GM18499 (cell line): ENCODE measurements around the gene ERMAP.

Experiments used
- ATAC-seq: cut with Tn5 transposase; IDR thresholded peaks from one replicate; pipeline ENCODE4 v1.9.1; 2021; ENCODE audit warnings: moderate number of reproducible peaks; ENCODE audit not compliant: insufficient read depth, unreplicated experiment

Gene ERMAP

GRCh38 chr1:42816585-42817439 lies at the start of gene ERMAP, which contains the start of gene SVBP:
ERMAP (plus strand) TSS chr1:42817122; CDS start chr1:42830449, 13,327 bp downstream.
SVBP (minus strand) TSS chr1:42817397; CDS start chr1:42816544, 853 bp downstream.
- no peak for ATAC-seq

- ATAC-seq, result no peak
Observed at GRCh38 chr1:42767510-42768000, 49.4 kb upstream of the ERMAP start.

GRCh38 chr1:42768172-42768571 lies 48.8 kb upstream of the ERMAP start:
- no peak for ATAC-seq

GRCh38 chr1:42769811-42770210 lies 47.1 kb upstream of the ERMAP start:
- ATAC-seq, result no peak

GRCh38 chr1:42773420-42773819 lies 43.5 kb upstream of the ERMAP start:
- no peak for ATAC-seq

- no peak for ATAC-seq
Observed at GRCh38 chr1:42774928-42775526, 41.9 kb upstream of the ERMAP start.

- ATAC-seq, result no peak
Observed at GRCh38 chr1:42776502-42776901, 40.4 kb upstream of the ERMAP start.

GRCh38 chr1:42777852-42778251 lies 39.1 kb upstream of the ERMAP start:
- ATAC-seq, result no peak

GRCh38 chr1:42779725-42780124 lies 37.2 kb upstream of the ERMAP start:
- ATAC-seq, result no peak

- ATAC-seq, result no peak
Observed at GRCh38 chr1:42780176-42780575, 36.7 kb upstream of the ERMAP start.

- ATAC-seq, result no peak
Observed at GRCh38 chr1:42783092-42783491, 33.8 kb upstream of the ERMAP start.

GRCh38 chr1:42784547-42784945 lies 32.4 kb upstream of the ERMAP start:
- no peak for ATAC-seq

GRCh38 chr1:42784946-42785693 lies 31.8 kb upstream of the ERMAP start, which contains the start of gene TMEM269:
TMEM269 (plus strand) TSS chr1:42784991; CDS start chr1:42789894, 4,903 bp downstream.
- no peak for ATAC-seq

- no peak for ATAC-seq
Observed at GRCh38 chr1:42786097-42786496, 30.8 kb upstream of the ERMAP start.

GRCh38 chr1:42788021-42788420 lies 28.9 kb upstream of the ERMAP start:
- ATAC-seq, result no peak

- ATAC-seq, result no peak
Observed at GRCh38 chr1:42793824-42794223, 23.1 kb upstream of the ERMAP start.

- ATAC-seq, result no peak
Observed at GRCh38 chr1:42797414-42797813, 19.5 kb upstream of the ERMAP start.

- ATAC-seq, result no peak
Observed at GRCh38 chr1:42797979-42798378, 18.9 kb upstream of the ERMAP start.

GRCh38 chr1:42801832-42802473 lies 15.0 kb upstream of the ERMAP start:
- ATAC-seq, result no peak

GRCh38 chr1:42806171-42806570 lies 10.8 kb upstream of the ERMAP start:
- ATAC-seq, result no peak
